AG09309 (cell line): ENCODE measurements around the gene CAMKK1.

Experiments used
- DNase-seq: peaks from one replicate; pipeline ENCODE4 v3.0.0-alpha.2; 2010; ENCODE audit warnings: low read depth
- H3K4me3 ChIP-seq: 2 replicates; pipeline ENCODE4 v1.5.1; 2011; ENCODE audit warnings: mild to moderate bottlenecking, low read depth, low read length, moderate library complexity; ENCODE audit not compliant: control insufficient read depth
- CTCF ChIP-seq: IDR thresholded peaks from 2 replicates; pipeline ENCODE4 v1.5.1; 2011; ENCODE audit warnings: mild to moderate bottlenecking, low read depth, low read length, inconsistent platforms; ENCODE audit not compliant: insufficient read depth, control insufficient read depth; ENCODE audit errors: missing control alignments

Gene CAMKK1

DNA sequence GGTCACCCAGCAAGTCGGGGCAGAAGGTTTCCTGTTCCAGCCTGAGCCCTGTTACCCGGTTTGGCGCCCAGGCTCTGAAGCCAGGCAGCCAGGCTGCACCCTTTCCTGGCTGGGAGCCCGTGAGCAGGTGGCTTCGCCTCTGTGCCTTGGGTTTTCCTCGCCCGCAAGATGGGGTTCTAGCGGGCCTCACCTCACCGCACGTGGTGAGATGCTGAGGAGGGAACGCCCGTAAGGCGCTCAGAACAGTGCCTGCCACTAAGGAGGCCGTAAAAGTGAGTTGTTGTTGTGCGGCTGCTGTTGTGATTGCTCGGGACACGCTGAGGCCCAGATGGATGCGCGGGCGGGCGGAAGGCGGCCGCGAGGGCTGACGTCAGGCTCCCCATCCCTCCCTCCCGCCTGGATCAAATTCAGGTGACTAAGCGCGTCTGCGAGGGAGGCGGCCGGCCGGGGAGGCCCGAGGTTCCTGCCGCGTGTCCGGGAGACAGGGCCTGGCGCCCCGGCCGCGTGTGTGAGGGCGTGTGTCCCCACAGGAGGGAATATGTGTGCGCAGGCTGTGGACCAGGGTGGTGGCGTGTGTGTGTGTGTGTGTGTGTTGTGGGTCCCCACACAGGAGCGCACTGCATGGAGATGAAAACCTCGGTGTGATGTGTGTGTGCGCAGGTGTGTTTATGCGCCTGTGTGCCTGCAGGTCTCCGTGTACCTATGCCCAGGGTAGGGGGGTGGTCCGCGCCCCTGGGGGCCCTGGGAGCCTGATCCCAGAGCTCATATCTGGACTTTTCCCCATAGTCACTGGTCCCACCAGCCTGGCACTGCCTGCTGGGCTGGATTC is 4.3 kb downstream of the CAMKK1 start:
- no peak overlapping the region for H3K4me3 ChIP-seq

DNA sequence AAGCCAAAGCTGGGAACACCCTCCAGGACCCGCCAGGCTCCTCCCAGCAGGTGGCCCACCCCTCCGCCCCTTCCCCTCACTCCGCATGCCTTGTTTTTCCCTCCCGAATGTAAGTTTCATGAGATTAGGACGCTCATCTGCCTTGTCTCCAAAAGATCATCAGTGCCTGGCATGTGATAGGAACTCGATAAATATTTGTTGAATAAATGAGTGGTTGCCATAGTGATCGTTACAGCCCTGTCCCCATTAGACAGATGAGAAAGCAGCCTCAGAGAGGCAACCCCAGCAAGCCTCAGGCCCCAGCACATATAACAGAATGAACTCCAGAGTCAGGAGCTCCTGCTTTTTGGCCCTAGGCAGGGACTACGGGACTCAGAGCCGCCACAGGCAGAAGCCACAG is 5.0 kb downstream of the CAMKK1 start:
- H3K4me3 ChIP-seq, result no peak overlapping the region
- DNase-seq, result no peak
- TF ChIP-seq CTCF, result no peak

More for the DNA sequence above, 4.3 kb downstream of the CAMKK1 start:
- TF ChIP-seq CTCF, result no peak
- no peak for DNase-seq

DNA sequence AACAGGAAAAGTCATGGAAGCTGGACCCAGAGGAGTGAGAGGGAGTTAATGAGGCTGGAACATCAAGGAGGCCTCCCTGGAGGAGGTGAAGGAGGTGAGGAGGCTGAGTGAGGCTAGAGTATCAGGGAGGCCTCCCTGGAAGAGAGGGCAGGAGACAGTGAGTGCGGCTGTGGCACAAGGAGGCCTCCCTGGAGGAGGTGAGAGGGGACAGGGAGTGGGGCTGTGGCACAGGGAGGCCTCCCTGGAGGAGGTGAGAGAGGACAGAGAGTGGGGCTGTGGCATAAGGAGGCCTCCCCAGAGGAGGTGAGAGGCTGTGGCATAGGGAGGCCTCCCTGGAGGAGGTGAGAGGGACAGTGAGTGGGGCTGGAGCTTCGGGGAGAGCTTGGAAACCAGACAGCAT is 5.5 kb downstream of the CAMKK1 start:
- TF ChIP-seq CTCF, result no peak

GRCh38 chr17:3886776-3887175 is 6.1 kb downstream of the CAMKK1 start:
- no peak for TF ChIP-seq CTCF
- no peak for DNase-seq
- H3K4me3 ChIP-seq, result no peak overlapping the region

More for the DNA sequence above, 5.5 kb downstream of the CAMKK1 start:
- DNase-seq, result no peak
- no peak overlapping the region for H3K4me3 ChIP-seq

GRCh38 chr17:3885970-3886369 is 6.9 kb downstream of the CAMKK1 start:
- no peak overlapping the region for H3K4me3 ChIP-seq
- no peak for DNase-seq

GRCh38 chr17:3885271-3885670 is 7.6 kb downstream of the CAMKK1 start:
- no peak for TF ChIP-seq CTCF
- H3K4me3 ChIP-seq, result no peak overlapping the region
- DNase-seq, result no peak

More at GRCh38 chr17:3885970-3886369, 6.9 kb downstream of the CAMKK1 start:
- no peak for TF ChIP-seq CTCF

DNA sequence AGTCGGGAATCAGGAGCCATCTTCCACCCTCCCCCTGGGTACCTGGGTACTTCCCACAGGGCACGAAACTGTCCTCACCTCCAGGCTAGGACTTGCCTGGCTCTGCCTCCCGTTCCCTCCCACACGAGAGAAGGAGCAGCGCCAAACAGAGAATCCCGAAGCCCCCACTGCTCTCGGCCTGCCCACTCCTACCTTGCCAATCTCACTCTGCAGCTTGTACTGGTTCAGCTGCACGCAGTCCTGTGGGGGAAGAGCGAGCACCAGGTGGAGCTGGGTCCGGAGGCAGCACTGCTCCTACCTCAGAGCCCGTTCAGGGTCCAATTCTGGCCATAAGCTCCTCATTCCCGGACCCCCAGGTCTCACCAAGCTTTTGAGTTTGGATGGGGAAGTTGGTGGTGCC is 8.7 kb downstream of the CAMKK1 start:
- no peak overlapping the region for H3K4me3 ChIP-seq
- no peak for TF ChIP-seq CTCF
- DNase-seq, result no peak
